ENCODE data around the gene TBC1D16.

Gene TBC1D16, protein sequence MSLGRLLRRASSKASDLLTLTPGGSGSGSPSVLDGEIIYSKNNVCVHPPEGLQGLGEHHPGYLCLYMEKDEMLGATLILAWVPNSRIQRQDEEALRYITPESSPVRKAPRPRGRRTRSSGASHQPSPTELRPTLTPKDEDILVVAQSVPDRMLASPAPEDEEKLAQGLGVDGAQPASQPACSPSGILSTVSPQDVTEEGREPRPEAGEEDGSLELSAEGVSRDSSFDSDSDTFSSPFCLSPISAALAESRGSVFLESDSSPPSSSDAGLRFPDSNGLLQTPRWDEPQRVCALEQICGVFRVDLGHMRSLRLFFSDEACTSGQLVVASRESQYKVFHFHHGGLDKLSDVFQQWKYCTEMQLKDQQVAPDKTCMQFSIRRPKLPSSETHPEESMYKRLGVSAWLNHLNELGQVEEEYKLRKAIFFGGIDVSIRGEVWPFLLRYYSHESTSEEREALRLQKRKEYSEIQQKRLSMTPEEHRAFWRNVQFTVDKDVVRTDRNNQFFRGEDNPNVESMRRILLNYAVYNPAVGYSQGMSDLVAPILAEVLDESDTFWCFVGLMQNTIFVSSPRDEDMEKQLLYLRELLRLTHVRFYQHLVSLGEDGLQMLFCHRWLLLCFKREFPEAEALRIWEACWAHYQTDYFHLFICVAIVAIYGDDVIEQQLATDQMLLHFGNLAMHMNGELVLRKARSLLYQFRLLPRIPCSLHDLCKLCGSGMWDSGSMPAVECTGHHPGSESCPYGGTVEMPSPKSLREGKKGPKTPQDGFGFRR

DNA sequence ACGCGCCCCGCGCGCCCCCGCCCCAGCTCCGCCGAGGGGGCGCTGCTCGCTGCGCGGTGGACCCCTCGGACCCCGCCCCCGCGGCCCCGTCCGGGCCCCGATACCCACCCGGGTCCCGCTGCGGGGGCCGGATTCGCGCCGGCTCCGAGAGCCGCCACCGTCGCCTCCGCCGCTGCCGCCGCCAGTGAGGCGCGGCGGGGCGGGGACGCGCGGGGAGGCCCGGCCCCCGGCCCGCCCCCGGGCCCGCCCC is at the start of gene TBC1D16:
TSS of gene TBC1D16 (minus strand) at position 186 of the 250 bp plus-strand sequence. CDS start 22,325 bp downstream, outside the sequence.
- DNase-seq, result no peak

DNA sequence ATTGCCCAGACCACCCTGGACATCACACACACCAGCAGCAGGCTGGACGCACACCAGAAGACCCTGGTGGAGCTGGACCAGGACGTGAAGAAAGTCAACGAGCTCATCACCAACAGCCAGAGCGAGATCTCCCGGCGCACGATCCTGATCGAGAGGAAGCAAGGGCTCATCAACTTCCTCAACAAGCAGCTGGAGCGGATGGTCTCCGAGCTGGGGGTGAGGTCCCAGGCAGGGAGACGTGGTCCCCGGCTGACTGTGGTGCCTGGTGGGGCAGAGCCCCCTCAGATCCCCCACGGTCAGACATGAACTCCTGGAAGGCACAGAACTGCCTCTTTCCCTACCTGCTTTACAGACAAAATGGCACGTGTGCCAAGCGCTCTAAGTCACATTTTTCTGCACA is 49.1 kb upstream of the TBC1D16 start:
- no peak for DNase-seq

DNA sequence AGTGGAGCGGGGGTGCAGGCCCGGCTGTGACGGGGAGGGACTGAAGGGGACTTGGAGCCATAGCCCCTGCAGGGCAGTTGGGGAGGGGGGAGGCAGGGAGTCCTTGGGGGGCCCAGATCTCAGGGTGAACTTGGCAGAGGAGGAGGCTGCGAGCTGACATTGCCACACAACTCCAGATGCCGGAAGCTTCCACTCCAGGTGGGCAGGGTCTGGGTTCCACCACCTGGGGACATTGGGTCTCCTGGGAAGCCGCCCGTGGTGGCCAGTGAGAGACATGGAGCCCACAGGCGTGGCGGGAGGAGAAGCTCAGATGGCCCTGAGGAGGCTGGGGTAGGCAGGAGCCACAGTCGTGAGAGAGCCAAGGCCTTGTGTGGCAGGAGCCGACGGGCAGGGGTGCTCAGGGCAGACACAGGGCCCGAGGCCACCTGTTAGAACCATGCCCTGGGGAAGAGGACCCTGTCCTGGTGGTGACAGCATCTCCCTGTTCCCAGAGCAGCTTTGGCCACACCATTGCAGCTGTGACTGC is 47.5 kb upstream of the TBC1D16 start:
- DNase-seq, result no peak

DNA sequence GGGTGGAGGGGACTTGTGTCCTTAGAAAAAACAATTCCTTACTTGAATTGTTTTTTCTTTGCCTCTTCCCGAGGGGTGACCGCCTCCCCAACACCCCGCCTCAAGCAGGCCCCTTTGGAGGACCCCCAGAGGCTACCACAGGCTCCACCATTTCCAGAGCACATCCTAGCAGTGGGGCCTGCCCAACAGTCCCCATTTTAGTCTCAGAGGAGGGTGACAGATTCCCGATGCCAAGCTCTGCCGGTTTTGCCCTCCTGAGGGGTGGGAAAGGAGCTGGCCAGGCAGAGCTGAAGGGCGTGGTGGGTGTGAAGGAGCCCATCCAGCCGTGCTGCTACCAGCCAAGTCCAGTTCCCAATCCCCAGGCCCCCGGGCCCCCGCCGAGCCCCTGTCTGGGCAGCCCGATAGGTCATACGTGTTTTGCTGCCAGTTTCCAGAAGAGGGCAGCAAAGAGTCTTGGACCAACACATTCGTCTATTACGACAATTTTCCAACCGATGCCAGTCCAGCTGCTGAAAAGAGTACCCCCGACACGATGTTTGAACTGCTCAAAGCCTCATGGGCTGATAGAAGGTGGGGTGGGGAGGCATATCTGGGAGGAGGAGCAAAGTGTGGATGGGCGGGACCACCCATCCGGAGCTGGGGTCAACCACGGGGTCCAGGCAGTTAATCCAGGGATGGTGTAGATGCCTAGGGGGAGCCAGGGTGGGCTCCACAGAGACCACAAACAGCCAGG is 46.9 kb upstream of the TBC1D16 start:
- DNase-seq, result peak; percentile 78

DNA sequence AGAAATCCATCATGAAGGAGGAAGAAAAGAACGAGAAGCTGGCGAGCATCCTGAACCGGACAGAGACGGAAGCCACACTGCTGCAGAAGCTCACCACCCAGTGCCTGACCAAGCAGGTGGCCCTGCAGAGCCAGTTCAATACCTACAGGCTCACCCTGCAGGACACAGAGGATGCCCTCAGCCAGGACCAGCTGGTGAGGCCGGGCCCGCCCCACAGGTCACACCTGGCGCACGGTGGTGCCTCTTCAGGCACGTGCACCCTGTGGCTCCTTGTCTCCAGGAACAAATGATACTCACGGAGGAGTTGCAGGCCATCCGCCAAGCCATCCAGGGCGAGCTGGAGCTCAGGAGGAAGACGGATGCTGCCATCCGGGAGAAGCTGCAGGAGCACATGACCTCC is 45.9 kb upstream of the TBC1D16 start:
- no peak for DNase-seq

DNA sequence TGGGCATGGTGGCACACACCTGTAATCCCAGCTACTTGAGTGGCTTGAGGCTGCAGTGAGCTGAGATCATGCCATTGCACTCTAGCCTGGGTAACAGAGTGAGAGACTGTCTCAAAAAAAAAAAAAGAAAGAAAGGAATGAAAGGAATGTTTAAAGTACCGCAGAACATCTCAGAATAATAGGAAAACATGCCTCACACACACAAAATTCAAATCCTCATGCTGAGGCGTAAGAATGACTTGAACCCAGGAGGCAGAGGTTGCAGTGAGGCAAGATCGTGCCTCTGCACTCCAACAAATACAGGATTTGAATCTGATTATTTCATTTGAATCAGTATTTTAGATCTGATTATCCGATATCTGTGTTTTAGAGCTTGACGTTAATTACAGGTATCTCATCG is 44.4 kb upstream of the TBC1D16 start:
- DNase-seq, result no peak

DNA sequence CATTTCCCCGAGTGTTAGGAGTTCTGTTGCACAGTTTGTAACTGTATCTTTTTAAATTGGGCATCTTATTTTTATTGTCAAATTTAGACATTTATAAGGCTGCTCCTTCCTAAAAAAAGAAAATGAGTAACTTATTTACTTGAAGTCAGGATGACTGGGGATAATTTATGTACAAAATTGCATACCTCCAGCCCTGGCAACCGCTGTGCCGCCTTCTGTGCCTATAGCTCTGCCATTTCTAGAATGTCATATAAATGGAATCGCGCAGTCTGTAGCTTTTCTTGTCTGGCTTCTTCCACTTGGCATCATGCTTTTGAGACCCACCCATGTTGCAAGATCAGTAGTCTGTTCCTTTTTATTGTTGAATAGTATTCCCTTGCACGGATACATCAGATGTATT is 36.7 kb upstream of the TBC1D16 start:
- no peak for DNase-seq

DNA sequence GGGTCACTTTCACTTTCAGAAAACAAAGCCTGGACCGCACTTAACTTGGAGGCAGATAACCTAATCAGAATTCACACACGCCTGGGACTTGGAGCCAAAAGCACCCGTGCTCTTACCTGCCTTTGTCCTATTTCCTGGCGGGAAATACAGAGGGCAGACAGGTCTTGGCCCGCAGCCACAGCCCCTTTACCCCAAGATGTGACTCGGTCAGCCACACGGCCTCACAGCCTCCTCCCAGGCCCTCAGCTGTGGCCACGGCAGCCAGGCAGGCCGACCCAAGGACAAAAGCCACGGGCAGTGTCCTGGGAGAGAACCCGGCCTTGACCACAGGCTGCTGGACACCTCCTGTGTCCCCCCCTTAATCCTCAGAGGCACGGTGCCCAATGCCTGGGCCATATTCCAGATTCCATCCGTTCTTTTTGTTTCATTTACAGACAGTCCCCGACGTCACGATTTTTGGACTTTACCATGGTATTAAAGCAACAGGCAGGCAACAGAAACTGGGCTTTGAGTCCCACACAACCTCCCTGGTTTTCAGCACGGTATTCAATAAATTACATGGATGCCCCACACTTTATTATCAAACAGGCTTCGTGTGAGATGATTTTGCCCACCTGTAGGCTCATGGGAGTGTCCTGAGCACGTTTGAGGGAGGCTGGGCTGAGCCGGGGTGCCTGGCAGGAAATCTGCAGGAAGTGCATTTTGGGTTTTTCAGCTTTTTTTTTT is 35.6 kb upstream of the TBC1D16 start:
- DNase-seq, result peak; percentile 22

DNA sequence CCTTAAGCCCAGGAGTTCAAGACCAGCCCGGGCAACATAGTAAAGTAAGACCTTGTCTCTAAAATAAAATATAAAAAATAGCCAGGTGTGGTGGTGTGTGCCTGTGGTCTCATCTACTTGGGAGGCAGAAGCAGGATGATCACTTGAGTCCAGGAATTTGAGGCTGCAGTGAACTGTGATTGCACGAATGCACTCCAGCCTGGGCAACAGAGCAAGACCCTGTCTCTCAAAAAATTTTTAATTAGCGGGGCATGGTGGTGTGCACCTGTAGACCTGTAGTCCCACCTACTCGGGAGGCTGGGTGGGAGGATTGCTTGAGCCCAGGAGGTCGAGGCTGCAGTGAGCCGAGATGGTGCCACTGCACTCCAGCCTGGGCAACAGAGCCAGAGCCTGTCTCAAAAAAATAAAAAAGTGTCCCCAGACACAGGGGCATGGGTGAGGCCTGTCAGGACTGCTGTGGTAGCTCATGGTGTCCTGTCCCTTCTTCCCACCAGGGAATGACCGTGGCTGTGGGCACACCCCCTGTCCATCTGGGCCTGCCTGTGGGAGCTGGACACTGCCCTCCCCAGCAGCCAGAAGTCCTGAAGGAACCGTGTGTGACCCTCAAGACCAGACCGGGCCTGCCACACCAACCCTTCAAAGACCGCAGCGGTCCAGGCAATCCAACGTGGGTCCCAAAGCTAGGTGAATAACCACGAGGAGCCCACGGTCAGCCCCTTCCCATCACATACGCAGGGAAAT is 34.9 kb upstream of the TBC1D16 start:
- DNase-seq, result no peak

DNA sequence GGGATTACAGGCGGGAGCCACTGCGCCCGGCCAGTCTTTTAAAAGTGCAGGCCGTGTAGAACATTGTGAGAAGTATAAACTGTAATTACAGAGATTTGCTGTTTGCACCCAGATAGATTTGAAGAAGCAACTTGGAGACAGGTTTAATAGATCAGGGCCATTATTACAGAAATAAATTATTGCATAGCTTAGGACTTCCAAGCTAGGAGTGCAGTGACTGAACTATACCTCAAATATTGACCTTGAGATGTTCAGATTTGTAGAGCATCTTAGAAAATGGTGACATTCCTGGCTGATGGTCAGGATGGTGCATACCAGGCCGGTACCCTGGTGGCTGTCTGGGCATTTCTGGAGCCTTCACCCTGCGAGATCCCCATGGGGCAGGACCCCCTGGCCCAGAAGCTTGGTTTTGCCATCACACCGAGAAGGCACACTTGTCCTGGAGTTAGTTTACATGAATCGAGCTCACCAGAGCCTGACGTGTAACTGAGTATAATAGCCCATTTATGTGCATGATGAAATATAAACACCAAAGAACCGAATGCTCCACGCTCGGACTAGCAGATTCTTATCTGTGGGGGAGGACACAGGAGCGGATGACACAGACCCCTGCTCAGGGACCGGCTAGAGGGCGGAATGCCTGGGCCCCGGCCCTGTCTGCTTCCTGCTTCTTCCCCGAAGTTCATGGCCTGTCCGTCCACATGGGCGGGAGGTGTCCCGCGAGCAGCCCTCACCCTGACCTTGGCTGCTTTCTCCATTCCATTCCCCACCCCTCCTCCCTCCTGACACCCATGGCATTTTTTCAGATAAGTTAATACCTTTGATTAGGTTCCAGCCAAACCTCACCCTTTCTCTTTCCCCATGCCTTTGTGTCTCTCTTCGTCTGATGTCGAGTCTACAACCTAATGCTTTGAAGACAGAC is 32.9 kb upstream of the TBC1D16 start:
- no peak for DNase-seq

DNA sequence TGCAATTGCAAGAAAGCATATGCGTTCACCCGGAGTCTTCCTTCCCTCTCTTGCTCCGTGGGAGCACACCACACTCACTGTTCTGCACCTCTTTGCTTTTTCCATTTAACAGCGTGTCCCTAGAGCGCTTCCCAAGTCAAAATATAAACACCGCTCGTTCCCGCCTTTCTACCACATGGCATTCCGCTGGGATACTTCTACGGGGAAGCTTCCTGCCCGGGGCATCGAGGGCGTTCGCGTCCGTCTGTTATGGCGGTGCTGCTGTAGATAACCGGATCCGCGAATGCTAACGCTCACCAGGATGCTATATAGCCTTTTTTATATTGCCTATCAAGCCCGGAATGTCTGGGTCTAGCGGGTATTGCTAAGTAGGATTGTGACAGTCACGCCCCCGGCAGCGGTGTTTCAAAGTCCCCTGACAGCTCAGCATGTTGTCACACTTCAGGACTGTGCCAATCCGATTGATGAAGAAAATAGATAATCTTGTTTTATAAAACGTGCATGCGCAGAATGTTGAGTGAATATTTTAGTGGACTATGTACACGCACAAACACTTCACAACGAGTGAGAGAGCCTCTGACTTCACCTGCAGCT is 31.8 kb upstream of the TBC1D16 start:
- no peak for DNase-seq

DNA sequence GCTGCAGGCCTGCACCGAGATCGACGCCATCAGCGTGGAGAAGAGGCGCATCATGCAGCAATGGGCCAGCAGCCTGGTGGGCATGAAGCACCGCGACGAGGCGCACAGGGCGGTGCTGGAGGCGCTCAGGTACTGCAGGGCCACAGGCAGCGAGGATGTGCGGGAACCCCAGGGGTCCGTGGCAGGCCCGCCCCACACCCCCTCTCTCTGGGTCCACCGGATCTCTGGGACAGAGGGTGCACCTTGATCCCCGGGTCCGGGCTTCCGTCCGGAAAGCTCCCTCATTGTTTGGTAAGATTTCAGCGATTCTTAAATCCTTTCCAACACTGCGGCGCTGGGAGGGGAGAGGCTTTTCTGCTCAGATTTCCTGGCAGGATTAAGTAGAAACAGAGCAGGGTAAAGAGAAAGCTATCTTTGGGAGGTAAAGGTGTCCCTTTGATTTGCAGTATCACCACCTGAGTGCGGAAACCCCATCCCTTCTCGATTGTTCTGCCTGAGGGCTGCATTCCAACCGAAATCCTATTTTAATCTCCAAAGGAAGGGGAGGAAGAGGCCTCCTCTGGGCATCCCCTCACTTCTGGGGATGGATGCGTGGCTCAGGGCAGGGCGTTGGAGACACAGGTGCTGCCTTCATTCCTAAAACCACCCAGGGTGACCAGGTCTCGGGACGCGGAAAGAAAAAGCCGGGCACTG is 30.0 kb upstream of the TBC1D16 start:
- DNase-seq, result no peak

DNA sequence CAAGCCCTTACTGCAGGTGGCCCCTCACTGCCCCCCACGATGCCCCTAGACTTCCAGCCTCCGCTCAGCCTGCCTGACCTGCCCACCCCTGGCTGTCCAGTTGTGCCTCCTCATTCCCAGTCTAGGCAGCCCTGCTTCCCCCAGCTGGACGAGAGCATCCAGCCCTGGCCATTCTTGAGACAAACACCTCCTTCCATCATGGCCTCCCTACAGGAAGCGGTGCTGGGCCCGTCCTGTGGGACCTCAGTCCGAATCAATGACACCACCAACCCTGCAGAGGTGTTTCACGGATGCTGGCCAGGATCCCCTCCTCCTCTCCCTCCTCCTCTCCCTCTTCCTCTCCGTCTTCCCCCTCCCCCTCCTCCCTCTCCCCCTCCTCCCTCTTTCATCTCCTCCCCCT is 29.0 kb upstream of the TBC1D16 start:
- no peak for DNase-seq

DNA sequence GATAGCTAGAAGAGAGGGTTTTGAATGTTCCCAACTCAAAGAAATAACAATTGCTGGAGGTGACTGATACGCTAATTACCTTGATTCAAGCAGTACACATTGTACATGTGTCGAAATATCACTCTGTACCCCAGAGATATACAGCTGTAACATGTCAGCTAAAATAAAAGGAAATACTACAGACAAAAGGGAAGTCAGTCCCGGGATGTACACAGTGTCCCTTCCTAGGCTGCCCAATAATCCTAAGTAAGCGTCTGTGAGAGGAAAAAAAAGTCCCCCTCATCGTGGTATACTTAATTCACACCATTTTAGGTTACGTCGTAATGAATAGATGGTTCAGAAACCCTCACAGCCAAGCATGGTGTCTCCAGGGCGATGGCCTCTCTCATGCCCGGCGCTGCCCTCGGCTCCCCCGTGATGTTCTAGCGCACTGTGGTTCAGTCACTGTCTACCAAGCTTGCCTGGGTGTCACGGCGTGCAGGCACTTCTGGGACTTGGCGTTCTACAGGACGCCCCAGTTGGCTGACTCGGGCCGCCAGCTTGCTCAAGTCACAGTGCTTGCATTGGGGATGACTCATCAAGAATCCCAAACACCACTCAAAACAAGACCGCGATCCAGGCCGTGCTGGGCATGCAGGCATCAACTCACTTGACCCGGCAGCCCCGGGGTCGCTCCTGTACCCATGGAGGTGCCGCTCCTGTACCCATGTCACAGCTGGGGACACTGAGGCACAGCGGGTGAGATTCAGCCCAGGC is 28.3 kb upstream of the TBC1D16 start:
- DNase-seq, result no peak

DNA sequence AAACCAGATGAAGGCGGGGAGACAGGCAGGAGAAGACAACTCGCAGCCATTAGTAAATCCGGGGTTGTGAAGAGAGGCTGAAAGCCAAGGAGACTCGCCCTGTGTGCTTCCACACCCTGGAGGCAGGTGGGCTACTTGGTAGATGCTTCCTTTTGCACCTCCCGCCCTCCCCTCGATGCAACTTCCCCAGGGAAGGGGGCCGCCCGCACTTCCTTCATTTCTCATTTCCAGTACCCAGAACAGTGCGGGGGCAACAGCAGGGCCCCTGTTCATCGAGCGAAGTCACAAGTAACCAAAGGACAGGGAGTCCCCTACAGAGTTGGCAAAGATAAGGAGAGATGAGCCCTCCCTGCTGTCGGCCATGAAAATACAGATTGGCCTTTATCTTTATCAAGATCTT is 25.7 kb upstream of the TBC1D16 start:
- DNase-seq, result no peak

DNA sequence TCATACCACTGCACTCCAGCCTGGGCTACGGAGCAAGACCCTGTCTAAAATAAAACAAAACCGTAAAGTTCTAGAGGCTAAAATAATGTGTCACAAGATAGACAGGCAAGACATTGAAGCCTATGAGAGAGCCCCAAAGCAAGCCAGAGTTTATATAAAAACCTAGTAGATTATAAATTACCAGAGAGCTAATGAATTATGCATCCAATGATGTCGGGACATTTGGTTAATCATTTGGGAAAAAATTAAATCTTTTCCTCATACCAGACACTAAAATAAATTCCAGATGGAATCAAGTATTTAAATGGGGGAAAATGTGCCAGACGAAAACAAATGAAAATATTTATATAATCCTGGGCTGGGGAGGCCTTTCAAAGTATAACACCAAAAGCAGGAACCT is 25.0 kb upstream of the TBC1D16 start:
- no peak for DNase-seq

DNA sequence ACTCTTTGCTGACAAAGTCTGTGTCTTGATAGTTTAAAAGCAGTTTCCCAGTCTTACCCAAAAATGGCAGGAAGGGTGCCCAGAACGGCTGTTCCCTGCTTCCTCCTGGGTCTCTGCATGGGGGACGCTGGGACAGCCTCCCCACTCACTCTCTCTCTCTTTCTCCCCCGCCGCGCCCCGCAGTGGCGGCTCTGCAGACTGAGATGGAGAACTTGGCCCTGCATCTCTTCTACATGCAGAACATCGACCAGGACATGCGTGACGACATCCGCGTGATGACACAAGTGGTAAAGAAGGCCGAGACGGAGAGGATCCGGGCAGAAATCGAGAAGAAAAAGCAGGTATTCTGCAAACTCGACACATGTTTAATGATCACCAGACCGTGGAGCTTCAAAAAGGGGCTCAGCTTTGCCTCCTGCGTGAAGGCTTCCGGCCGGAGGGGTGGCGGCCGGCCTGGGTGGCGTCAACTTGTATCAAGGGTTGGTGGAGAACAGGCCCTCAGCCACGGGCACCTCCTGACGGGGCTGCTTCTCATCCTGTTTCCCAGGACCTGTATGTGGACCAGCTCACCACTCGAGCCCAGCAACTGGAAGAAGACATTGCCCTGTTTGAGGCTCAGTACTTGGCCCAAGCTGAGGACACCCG is 22.8 kb upstream of the TBC1D16 start:
- no peak for DNase-seq

DNA sequence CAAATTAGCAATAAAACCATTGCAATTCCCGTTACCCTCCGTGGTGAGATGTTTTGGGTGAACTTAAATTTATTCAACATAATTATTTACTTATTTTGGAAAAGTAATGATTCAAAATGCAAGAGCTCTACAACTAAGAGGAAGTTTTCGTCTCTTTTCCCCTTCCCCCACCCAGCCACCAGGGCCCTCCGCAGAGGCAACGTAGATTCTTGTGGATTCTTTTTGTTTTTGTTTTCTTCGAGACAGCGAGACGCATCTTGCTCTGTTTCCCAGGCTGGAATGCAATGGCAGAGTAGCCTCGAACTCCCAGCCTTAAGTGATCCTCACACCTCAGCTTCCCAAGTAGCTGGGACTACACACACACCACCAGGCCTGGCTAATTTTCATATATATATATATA is 19.9 kb upstream of the TBC1D16 start:
- no peak for DNase-seq

DNA sequence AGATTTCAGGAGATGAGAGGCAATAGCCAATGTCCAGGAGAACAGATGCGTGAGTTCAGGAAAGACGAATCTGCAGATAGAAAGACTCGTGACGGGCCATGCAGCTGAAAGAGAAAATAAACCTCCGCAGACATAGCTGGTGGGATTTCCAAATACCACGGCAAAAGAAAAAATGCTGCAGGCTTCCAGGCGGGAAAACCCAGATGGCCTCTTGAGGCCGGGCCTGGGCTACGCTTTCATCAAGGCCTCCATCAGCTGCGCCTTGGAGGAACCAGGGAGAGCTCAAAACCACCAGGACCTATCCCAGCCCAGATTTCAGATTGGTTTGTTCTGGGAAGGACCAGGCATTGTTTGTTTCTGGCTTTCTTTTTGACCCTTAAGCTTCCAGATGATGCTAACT is 17.4 kb upstream of the TBC1D16 start:
- DNase-seq, result no peak
